Activated CD4-positive, alpha-beta T cell treated with anti-CD3 and anti-CD28 coated beads for 1 hour (primary cell): ENCODE results near the gene HOATZ.

Experiments used
- DNase-seq: peaks from one replicate; pipeline ENCODE4 v3.0.0-alpha.2; 2020

HOATZ gene

GRCh38 chr11:111550258-111550657 lies 35.7 kb downstream of the HOATZ start:
- no peak for DNase-seq

GRCh38 chr11:111554532-111554931 lies 40.0 kb downstream of the HOATZ start:
- no peak for DNase-seq

GRCh38 chr11:111555255-111555654 lies 40.7 kb downstream of the HOATZ start:
- DNase-seq: no peak

- DNase-seq: no peak
Observed at GRCh38 chr11:111557425-111558111, 43.0 kb downstream of the HOATZ start.

- DNase-seq: no peak
Observed at GRCh38 chr11:111559800-111560464, 45.4 kb downstream of the HOATZ start.

GRCh38 chr11:111560800-111561199 lies 46.2 kb downstream of the HOATZ start:
- no peak for DNase-seq

- no peak for DNase-seq
Observed at GRCh38 chr11:111561306-111561705, 46.7 kb downstream of the HOATZ start.

GRCh38 chr11:111561791-111562325 lies 47.3 kb downstream of the HOATZ start:
- DNase-seq: no peak

- DNase-seq: no peak
Observed at GRCh38 chr11:111562692-111563389, 48.3 kb downstream of the HOATZ start.

- peak; percentile 23 for DNase-seq
Observed at GRCh38 chr11:111565114-111565720, 50.6 kb downstream of the HOATZ start.

GRCh38 chr11:111566324-111566723 lies 51.7 kb downstream of the HOATZ start:
- no peak for DNase-seq

- DNase-seq: no peak
Observed at GRCh38 chr11:111569476-111569875, 54.9 kb downstream of the HOATZ start.

- DNase-seq: no peak
Observed at GRCh38 chr11:111570796-111571195, 56.2 kb downstream of the HOATZ start.

GRCh38 chr11:111571829-111572501 lies 57.4 kb downstream of the HOATZ start:
- no peak for DNase-seq

GRCh38 chr11:111572581-111572980 lies 58.0 kb downstream of the HOATZ start:
- DNase-seq: no peak

- DNase-seq: no peak
Observed at GRCh38 chr11:111573821-111574249, 59.3 kb downstream of the HOATZ start.

GRCh38 chr11:111574373-111575225 lies 60.0 kb downstream of the HOATZ start:
- no peak for DNase-seq

- DNase-seq: no peak
Observed at GRCh38 chr11:111575740-111576139, 61.2 kb downstream of the HOATZ start.

GRCh38 chr11:111577821-111578220 lies 63.2 kb downstream of the HOATZ start:
- DNase-seq: no peak

GRCh38 chr11:111581341-111581740 lies 66.8 kb downstream of the HOATZ start:
- DNase-seq: no peak

- no peak for DNase-seq
Observed at GRCh38 chr11:111582163-111582562, 67.6 kb downstream of the HOATZ start.

- no peak for DNase-seq
Observed at GRCh38 chr11:111582881-111583280, 68.3 kb downstream of the HOATZ start.
